ENCODE results near the gene H1-8.
"Not testable (repeated sequence)": the region's sequence is repeated elsewhere in the genome, so short reads cannot be mapped to it uniquely, and the experiment has no call there.

The H1-8 gene, protein sequence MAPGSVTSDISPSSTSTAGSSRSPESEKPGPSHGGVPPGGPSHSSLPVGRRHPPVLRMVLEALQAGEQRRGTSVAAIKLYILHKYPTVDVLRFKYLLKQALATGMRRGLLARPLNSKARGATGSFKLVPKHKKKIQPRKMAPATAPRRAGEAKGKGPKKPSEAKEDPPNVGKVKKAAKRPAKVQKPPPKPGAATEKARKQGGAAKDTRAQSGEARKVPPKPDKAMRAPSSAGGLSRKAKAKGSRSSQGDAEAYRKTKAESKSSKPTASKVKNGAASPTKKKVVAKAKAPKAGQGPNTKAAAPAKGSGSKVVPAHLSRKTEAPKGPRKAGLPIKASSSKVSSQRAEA

GRCh38 chr3:129543156-129543790 is at the start of gene H1-8:
H1-8 (plus strand) TSS chr3:129543175; CDS start chr3:129543219, 44 bp downstream.
- no peak for DNase-seq (ENCODE audit: low read depth)
- TF ChIP-seq, protein P1, sequence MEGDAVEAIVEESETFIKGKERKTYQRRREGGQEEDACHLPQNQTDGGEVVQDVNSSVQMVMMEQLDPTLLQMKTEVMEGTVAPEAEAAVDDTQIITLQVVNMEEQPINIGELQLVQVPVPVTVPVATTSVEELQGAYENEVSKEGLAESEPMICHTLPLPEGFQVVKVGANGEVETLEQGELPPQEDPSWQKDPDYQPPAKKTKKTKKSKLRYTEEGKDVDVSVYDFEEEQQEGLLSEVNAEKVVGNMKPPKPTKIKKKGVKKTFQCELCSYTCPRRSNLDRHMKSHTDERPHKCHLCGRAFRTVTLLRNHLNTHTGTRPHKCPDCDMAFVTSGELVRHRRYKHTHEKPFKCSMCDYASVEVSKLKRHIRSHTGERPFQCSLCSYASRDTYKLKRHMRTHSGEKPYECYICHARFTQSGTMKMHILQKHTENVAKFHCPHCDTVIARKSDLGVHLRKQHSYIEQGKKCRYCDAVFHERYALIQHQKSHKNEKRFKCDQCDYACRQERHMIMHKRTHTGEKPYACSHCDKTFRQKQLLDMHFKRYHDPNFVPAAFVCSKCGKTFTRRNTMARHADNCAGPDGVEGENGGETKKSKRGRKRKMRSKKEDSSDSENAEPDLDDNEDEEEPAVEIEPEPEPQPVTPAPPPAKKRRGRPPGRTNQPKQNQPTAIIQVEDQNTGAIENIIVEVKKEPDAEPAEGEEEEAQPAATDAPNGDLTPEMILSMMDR (IDR thresholded peaks at IDR 0.05; ENCODE audit: control insufficient read depth, insufficient read depth, low read depth, low read length, missing control alignments) = no peak

GRCh38 chr3:129493206-129493605 is 49.8 kb upstream of the H1-8 start:
- DNase-seq (ENCODE audit: low read depth) = no peak
- TF ChIP-seq, protein P1 (IDR thresholded peaks at IDR 0.05; ENCODE audit: control insufficient read depth, insufficient read depth, low read depth, low read length, missing control alignments) = no peak
- H3K4me3 ChIP-seq (ENCODE audit: control insufficient read depth, low read depth, low read length) = no peak overlapping the region

More at GRCh38 chr3:129543156-129543790, at the start of gene H1-8:
- no peak within 1 kb of the TSS for H3K4me3 ChIP-seq (ENCODE audit: control insufficient read depth, low read depth, low read length)

- DNase-seq (ENCODE audit: low read depth); H3K4me3 ChIP-seq (ENCODE audit: control insufficient read depth, low read depth, low read length): not testable (repeated sequence)
These were observed 48.5 kb upstream of the H1-8 start for GRCh38 chr3:129494499-129494898.

- not testable (repeated sequence) for H3K4me3 ChIP-seq (ENCODE audit: control insufficient read depth, low read depth, low read length)
- DNase-seq (ENCODE audit: low read depth) = peak; percentile 46
These were observed 47.9 kb upstream of the H1-8 start for GRCh38 chr3:129495006-129495639.

DNA sequence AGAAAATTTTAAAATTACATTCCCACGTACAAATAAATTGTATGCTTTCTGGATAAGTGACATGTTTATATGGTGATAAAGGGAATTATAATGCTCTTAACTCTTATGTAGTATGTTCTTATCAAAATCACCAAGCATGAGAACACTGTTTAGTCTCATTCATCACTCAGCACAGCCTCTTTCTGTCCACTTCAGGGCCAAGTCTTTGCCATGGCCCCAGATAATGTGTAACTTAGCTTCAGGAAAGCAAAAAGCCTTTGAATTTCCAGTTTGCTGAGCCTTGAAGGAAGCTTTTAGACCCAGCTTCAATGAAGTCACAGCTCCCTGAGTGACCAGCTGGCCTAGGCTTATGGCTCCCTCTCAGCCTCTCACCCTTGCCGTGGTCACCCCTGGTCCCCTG is 45.1 kb upstream of the H1-8 start:
- DNase-seq (ENCODE audit: low read depth); H3K4me3 ChIP-seq (ENCODE audit: control insufficient read depth, low read depth, low read length): not testable (repeated sequence)

DNA sequence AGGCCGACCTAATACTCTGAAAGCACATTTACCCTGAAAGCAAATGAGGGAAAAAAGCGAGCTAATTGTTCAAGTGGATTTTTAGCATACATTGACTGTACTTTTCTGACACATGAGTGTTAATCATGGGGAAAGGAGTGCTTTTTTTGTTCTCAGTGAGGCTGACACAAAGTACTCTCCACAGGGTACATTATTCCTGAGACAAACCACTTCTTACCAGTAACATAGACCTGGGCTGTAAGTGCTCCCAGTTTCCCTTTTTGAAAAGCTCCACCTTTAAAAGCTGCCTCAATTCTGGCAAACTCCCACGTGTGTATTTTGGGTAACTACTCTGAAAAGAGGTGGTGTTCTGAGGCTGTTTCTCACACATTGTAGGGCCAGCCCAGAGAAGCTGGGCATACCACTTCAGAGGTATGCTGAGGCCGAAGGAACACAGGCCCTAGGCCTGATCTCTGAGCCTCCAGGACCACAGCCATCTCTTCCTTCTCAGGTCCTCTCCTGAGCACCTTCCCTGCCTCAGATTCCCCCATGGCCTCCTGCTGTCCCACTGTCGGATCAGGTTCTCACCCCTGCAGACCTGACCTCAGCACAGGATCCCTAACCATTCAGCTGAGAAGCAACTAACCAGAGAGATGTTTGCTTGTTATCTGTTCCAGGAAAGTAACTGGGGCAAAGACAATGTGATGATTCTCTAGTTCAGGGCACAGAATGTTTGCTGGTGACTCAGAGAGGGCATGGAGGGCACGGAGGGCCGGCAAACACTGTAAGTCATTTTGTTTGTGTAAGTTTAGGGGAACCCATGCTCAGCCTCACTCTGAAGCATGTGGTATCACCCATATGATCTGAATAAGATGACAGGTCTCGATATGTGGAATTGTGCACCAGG is 44.1 kb upstream of the H1-8 start:
- DNase-seq (ENCODE audit: low read depth); H3K4me3 ChIP-seq (ENCODE audit: control insufficient read depth, low read depth, low read length): not testable (repeated sequence)

DNA sequence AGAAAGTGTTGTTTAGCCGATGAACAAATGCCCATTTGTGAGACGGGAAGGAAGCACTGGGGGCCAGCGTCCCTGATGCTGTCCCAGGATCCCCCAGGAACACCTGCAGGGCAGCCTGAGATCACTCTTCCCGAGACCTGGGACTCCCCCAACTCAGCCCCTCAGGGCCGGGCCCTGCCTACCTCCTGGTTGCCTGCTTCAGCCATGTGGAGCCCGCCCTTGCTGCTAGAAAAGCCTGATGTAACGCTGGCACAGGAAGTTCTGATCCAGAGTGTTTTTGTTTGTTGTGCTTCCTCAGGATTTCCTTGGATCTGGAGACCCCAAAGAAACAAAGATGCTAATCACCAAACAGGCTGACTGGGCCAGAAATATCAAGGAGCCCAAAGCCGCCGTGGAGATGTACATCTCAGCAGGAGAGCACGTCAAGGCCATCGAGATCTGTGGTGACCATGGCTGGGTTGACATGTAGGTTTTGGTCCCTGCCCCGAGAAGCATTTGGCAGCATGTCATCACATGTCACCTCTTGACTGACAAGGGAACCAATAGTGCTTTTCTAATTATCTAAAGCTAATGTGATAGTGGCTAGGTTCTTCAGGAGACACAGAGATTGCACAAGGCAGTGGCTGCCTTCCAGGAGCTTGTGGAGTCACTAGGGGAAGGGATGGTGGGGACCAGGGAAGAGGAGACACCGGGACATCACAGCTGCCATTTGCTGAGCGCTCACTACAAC is 43.2 kb upstream of the H1-8 start:
- not testable (repeated sequence) for DNase-seq (ENCODE audit: low read depth); H3K4me3 ChIP-seq (ENCODE audit: control insufficient read depth, low read depth, low read length)

- H3K4me3 ChIP-seq (ENCODE audit: control insufficient read depth, low read depth, low read length) = no peak overlapping the region
- no peak for DNase-seq (ENCODE audit: low read depth)
- TF ChIP-seq, protein P1 (IDR thresholded peaks at IDR 0.05; ENCODE audit: control insufficient read depth, insufficient read depth, low read depth, low read length, missing control alignments) = no peak
These were observed 42.7 kb upstream of the H1-8 start for GRCh38 chr3:129500334-129500658.
